HG03045 (cell line): ENCODE results near the gene DEDD2.

Experiments
- ATAC-seq: cut with Tn5 transposase; IDR thresholded peaks from one replicate; pipeline ENCODE4 v1.9.1; 2021; ENCODE audit warnings: mild to moderate bottlenecking, moderate library complexity; ENCODE audit not compliant: unreplicated experiment

DEDD2 gene

GRCh38 chr19:42201489-42202289, 15.8 kb downstream of the DEDD2 start:
- ATAC-seq: no peak

GRCh38 chr19:42200116-42200715, 17.3 kb downstream of the DEDD2 start:
- ATAC-seq: no peak

GRCh38 chr19:42199440-42200115, 17.9 kb downstream of the DEDD2 start:
- peak; percentile 45 for ATAC-seq

- ATAC-seq: peak; percentile 27
Observed at GRCh38 chr19:42198676-42199439, 18.6 kb downstream of the DEDD2 start.

- no peak for ATAC-seq
Observed at GRCh38 chr19:42197375-42197817, 20.1 kb downstream of the DEDD2 start.

GRCh38 chr19:42196011-42197001, 21.2 kb downstream of the DEDD2 start:
- ATAC-seq: no peak

GRCh38 chr19:42193706-42194105, 23.8 kb downstream of the DEDD2 start:
- ATAC-seq: no peak

- ATAC-seq: no peak
Observed at GRCh38 chr19:42193294-42193693, 24.2 kb downstream of the DEDD2 start.

GRCh38 chr19:42191855-42192254, 25.6 kb downstream of the DEDD2 start:
- no peak for ATAC-seq

- no peak for ATAC-seq
Observed at GRCh38 chr19:42191330-42191729, 26.1 kb downstream of the DEDD2 start.

GRCh38 chr19:42189133-42189532, 28.3 kb downstream of the DEDD2 start:
- ATAC-seq: no peak

- no peak for ATAC-seq
Observed at GRCh38 chr19:42188665-42189064, 28.8 kb downstream of the DEDD2 start.

GRCh38 chr19:42185277-42185676, 32.2 kb downstream of the DEDD2 start:
- no peak for ATAC-seq

- no peak for ATAC-seq
Observed at GRCh38 chr19:42184401-42184861, 33.0 kb downstream of the DEDD2 start.

GRCh38 chr19:42178791-42179674, 38.4 kb downstream of the DEDD2 start:
- ATAC-seq: no peak

GRCh38 chr19:42177686-42178019, 39.8 kb downstream of the DEDD2 start:
- ATAC-seq: no peak

GRCh38 chr19:42176990-42177685, 40.3 kb downstream of the DEDD2 start:
- ATAC-seq: no peak

GRCh38 chr19:42176649-42176989, 40.9 kb downstream of the DEDD2 start:
- ATAC-seq: no peak
